OCI-LY1 (cell line): ENCODE results near the gene GPR68.
A peak's percentile ranks its signal among the peaks of the same experiment; 100 is the strongest.

ENCODE experiments used
- H2AFZ ChIP-seq: fragments of 200-600 bp; sonication (generic), shearing (Covaris generic); 2 replicates; pipeline ENCODE4 v1.6.0; 2014; ENCODE audit warnings: antibody characterized with exemption, mild to moderate bottlenecking, low read length
- H3F3A ChIP-seq: fragments of 200-600 bp; sonication (generic), shearing (Covaris generic); 2 replicates; pipeline ENCODE4 v1.6.0; 2014; ENCODE audit warnings: mild to moderate bottlenecking, antibody characterized with exemption, low read length, moderate library complexity; ENCODE audit not compliant: insufficient read depth
- H3K27ac ChIP-seq: fragments of 200-600 bp; sonication (generic); 2 replicates; pipeline ENCODE4 v1.5.1; 2014; ENCODE audit warnings: low read length, mixed run types, mild to moderate bottlenecking, low read depth; ENCODE audit not compliant: poor library complexity, severe bottlenecking
- H3K27me3 ChIP-seq: fragments of 200-600 bp; sonication (generic); 2 replicates; pipeline ENCODE4 v1.6.0; 2014; ENCODE audit warnings: antibody characterized with exemption, mild to moderate bottlenecking, low read length, moderate library complexity; ENCODE audit not compliant: insufficient read depth
- H3K36me3 ChIP-seq: fragments of 200-600 bp; sonication (generic); 2 replicates; pipeline ENCODE4 v1.6.1; 2014; ENCODE audit warnings: mild to moderate bottlenecking, antibody characterized with exemption, low read length, moderate library complexity, mixed read lengths; ENCODE audit not compliant: insufficient read depth
- H3K4me1 ChIP-seq: fragments of 200-600 bp; sonication (generic); 2 replicates; pipeline ENCODE4 v1.5.1; 2014; ENCODE audit warnings: mild to moderate bottlenecking, low read length, moderate library complexity; ENCODE audit not compliant: insufficient read depth, severe bottlenecking
- H3K4me2 ChIP-seq: fragments of 200-600 bp; sonication (generic), shearing (Covaris generic); 2 replicates; pipeline ENCODE4 v1.6.1; 2014; ENCODE audit warnings: low read length
- H3K4me3 ChIP-seq: fragments of 200-600 bp; sonication (generic); 2 replicates; pipeline ENCODE4 v1.5.1; 2014; ENCODE audit warnings: low read length, low read depth, mild to moderate bottlenecking, mixed read lengths; ENCODE audit not compliant: poor library complexity, severe bottlenecking
- H3K79me2 ChIP-seq: fragments of 200-600 bp; shearing (Covaris generic); 2 replicates; pipeline ENCODE4 v1.6.1; 2016; ENCODE audit warnings: mixed run types, low read length, mixed read lengths; ENCODE audit not compliant: insufficient read depth
- H3K9ac ChIP-seq: fragments of 200-600 bp; sonication (generic), shearing (Covaris generic); 2 replicates; pipeline ENCODE4 v1.6.1; 2014; ENCODE audit warnings: mild to moderate bottlenecking, low read length, mixed read lengths
- H3K9me2 ChIP-seq: fragments of 200-600 bp; sonication (generic), shearing (Covaris generic); 2 replicates; pipeline ENCODE4 v1.6.1; 2014; ENCODE audit warnings: low read depth, mild to moderate bottlenecking, low read length, mixed read lengths
- H3K9me3 ChIP-seq: fragments of 200-600 bp; shearing (Covaris generic); 2 replicates; pipeline ENCODE4 v1.6.1; 2014; ENCODE audit warnings: low read length, mixed read lengths
- H4K20me1 ChIP-seq: fragments of 200-600 bp; sonication (generic), shearing (Covaris generic); 2 replicates; pipeline ENCODE4 v1.6.0; 2016; ENCODE audit warnings: mild to moderate bottlenecking, low read length; ENCODE audit not compliant: insufficient read depth
- CTCF ChIP-seq: fragments of 200-600 bp; sonication (generic), shearing (Covaris generic); IDR thresholded peaks from 2 replicates; pipeline ENCODE4 v1.5.1; 2017; ENCODE audit warnings: mild to moderate bottlenecking, antibody characterized with exemption, low read length, moderate library complexity, mixed read lengths
- EZH2 ChIP-seq: fragments of 200-600 bp; sonication (generic), shearing (Covaris generic); IDR thresholded peaks from 2 replicates; pipeline ENCODE4 v1.8.0; 2017; ENCODE audit warnings: borderline replicate concordance, mixed run types, mild to moderate bottlenecking, antibody characterized with exemption, low read length, moderate library complexity, mixed read lengths

Gene GPR68

GRCh38 chr14:91255026-91255695 is 10.7 kb upstream of the GPR68 start:
- no peak overlapping the region for H3K27ac ChIP-seq
- no peaks in the 10 kb centered on the region for H3K9me3 ChIP-seq
- no peaks in the 10 kb centered on the region for H3K79me2 ChIP-seq
- peaks cover 4% of the 10 kb centered on the region; the same call in 1 of the 2 replicates for H3F3A ChIP-seq
- TF ChIP-seq CTCF = no peak; the same call in 1 of the 2 replicates
- TF ChIP-seq EZH2 = no peak
- no peak overlapping the region for H3K4me3 ChIP-seq
- no peaks in the 10 kb centered on the region for H3K9me2 ChIP-seq
- no peaks in the 10 kb centered on the region for H4K20me1 ChIP-seq
- no peak overlapping the region for H3K4me2 ChIP-seq
- H3K4me1 ChIP-seq = peaks cover 41% of the 10 kb centered on the region
- no peaks in the 10 kb centered on the region for H3K27me3 ChIP-seq
- no peak overlapping the region for H2AFZ ChIP-seq
- no peaks in the 10 kb centered on the region for H3K36me3 ChIP-seq
- no peak overlapping the region for H3K9ac ChIP-seq

GRCh38 chr14:91254461-91254860 is 10.0 kb upstream of the GPR68 start:
- Histone ChIP-seq H3K36me3 (no peaks in the 10 kb centered on the region), H3K79me2 (no peaks in the 10 kb centered on the region), H3K4me2 (no peak overlapping the region), H3K4me1 (peaks cover 48% of the 10 kb centered on the region), H3K9me3 (no peaks in the 10 kb centered on the region), H4K20me1 (no peaks in the 10 kb centered on the region), H3K27ac (no peak overlapping the region), H3K9ac (no peak overlapping the region), H3K27me3 (no peaks in the 10 kb centered on the region), H3K9me2 (no peaks in the 10 kb centered on the region), H2AFZ (no peak overlapping the region), H3K4me3 (no peak overlapping the region), H3F3A (peaks cover 4% of the 10 kb centered on the region; the same call in 1 of the 2 replicates)
- TF ChIP-seq CTCF = no peak
- no peak for TF ChIP-seq EZH2

GRCh38 chr14:91253795-91254323 is 9.4 kb upstream of the GPR68 start:
- H2AFZ ChIP-seq = no peak overlapping the region

More at GRCh38 chr14:91253795-91254323, 9.4 kb upstream of the GPR68 start:
- Histone ChIP-seq H3F3A (peaks cover 4% of the 10 kb centered on the region; the same call in 1 of the 2 replicates), H3K9me2 (no peaks in the 10 kb centered on the region), H3K9ac (peak overlapping the region; percentile 56; the same call in 1 of the 2 replicates), H3K4me3 (peak overlapping the region; percentile 70), H3K4me2 (peak overlapping the region; percentile 73), H3K27ac (no peak overlapping the region), H3K9me3 (no peaks in the 10 kb centered on the region), H3K36me3 (no peaks in the 10 kb centered on the region), H3K79me2 (no peaks in the 10 kb centered on the region), H4K20me1 (no peaks in the 10 kb centered on the region), H3K4me1 (peaks cover 54% of the 10 kb centered on the region), H3K27me3 (no peaks in the 10 kb centered on the region)
- TF ChIP-seq CTCF = no peak
- no peak for TF ChIP-seq EZH2
